Activated B cell treated with CpG ODN at 0.5 μM for 24 hours (primary cell): ENCODE data around the gene SRF. TPM values are rescaled to one million over a fixed set of nuclear protein-coding genes. Genes with fewer than 3 reads are reported as not detected.

Source experiments
- ATAC-seq: fragments of 200-7000 bp; cut with Tn5 transposase; one replicate; pipeline ENCODE4 v1.10.0; 2021; ENCODE audit warnings: low read depth, mild to moderate bottlenecking, moderate library complexity
- CTCF ChIA-PET: fragments of 350-600 bp; sonication (Branson Sonifier 250); formaldehyde crosslinking; loops from one replicate; lab custom pipeline; 2021; ENCODE audit warnings: antibody characterized with exemption; lab: Charles Lee
- POLR2A ChIA-PET: fragments of 350-600 bp; sonication (Branson Sonifier 250); formaldehyde crosslinking; loops from one replicate; lab custom pipeline; 2021; ENCODE audit warnings: antibody characterized with exemption; lab: Charles Lee
- DNase-seq: peaks from one replicate; pipeline ENCODE4 v3.0.0; 2022
- H3K27ac Mint-ChIP-seq: one replicate; pipeline ENCODE4 v1.8.0; 2020; ENCODE audit warnings: mixed read lengths
- H3K27me3 Mint-ChIP-seq: one replicate; pipeline ENCODE4 v1.8.0; 2021; ENCODE audit warnings: mixed read lengths
- H3K36me3 Mint-ChIP-seq: one replicate; pipeline ENCODE4 v1.8.0; 2021; ENCODE audit warnings: low read depth, mixed read lengths
- H3K4me1 Mint-ChIP-seq: one replicate; pipeline ENCODE4 v1.8.0; 2021; ENCODE audit warnings: mixed read lengths
- H3K4me3 Mint-ChIP-seq: one replicate; pipeline ENCODE4 v1.8.0; 2020; ENCODE audit warnings: mild to moderate bottlenecking, mixed read lengths
- H3K9me3 Mint-ChIP-seq: one replicate; pipeline ENCODE4 v1.8.0; 2020; ENCODE audit warnings: mixed read lengths
- intact Hi-C: fragments of 100-400 bp; cut with micrococcal nuclease; formaldehyde crosslinking; loops from one replicate; pipeline ENCODE4 v1.15.1; 2024
- total RNA-seq: library from RNA; stranded (reverse); gene quantifications from 2 replicates; pipeline ENCODE4 v1.2.3, GENCODE V29; 2022
- TF ChIP-seq, protein P1 (sequence below): fragments of 200-600 bp; IDR thresholded peaks from one replicate; pipeline ENCODE4 v1.8.0; 2022; ENCODE audit warnings: antibody characterized with exemption, mild to moderate bottlenecking

Gene SRF
- total RNA-seq, 1 donor from 2014 or later = 35.9 TPM

GRCh38 chr6:43205849-43206248, 34.8 kb downstream of the SRF start:
- CTCF ChIA-PET = no interaction called here
- no peaks in the 10 kb centered on the region for H3K27me3 Mint-ChIP-seq
- H3K27ac Mint-ChIP-seq = no peak overlapping the region
- no peak for DNase-seq
- TF ChIP-seq, protein P1, sequence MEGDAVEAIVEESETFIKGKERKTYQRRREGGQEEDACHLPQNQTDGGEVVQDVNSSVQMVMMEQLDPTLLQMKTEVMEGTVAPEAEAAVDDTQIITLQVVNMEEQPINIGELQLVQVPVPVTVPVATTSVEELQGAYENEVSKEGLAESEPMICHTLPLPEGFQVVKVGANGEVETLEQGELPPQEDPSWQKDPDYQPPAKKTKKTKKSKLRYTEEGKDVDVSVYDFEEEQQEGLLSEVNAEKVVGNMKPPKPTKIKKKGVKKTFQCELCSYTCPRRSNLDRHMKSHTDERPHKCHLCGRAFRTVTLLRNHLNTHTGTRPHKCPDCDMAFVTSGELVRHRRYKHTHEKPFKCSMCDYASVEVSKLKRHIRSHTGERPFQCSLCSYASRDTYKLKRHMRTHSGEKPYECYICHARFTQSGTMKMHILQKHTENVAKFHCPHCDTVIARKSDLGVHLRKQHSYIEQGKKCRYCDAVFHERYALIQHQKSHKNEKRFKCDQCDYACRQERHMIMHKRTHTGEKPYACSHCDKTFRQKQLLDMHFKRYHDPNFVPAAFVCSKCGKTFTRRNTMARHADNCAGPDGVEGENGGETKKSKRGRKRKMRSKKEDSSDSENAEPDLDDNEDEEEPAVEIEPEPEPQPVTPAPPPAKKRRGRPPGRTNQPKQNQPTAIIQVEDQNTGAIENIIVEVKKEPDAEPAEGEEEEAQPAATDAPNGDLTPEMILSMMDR = no peak
- H3K9me3 Mint-ChIP-seq = no peaks in the 10 kb centered on the region
- H3K4me1 Mint-ChIP-seq = no peaks in the 10 kb centered on the region
- no peak overlapping the region for H3K4me3 Mint-ChIP-seq
- intact Hi-C loops = no loop called here
- POLR2A ChIA-PET = interaction anchor here (0.7 kb wide), 2 partner anchors 43 to 393 kb away, joined by 5 read pairs; no protein-coding TSS in a partner anchor
- H3K36me3 Mint-ChIP-seq = peaks cover 49% of the 10 kb centered on the region
- ATAC-seq = no peak

DNA sequence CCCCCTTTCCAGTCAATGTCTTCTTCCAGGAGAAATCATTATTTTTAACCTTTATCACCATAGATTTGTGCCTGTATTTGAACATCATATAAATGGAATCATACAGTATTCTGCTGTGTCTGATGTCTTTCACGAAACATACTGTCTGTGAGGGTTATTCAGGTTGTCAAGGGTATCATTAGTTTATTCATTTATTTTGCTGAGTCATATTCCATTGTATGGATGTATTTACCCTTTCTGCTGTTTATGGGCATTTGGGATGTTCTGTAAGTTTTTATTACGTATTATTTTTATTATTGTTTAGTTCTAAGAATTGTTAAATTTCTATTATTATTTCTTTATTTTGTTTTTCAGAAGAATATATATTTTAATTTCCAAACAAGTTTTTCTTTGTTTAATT, 36.2 kb downstream of the SRF start:
- Mint-ChIP-seq H3K4me1 (no peaks in the 10 kb centered on the region), H3K4me3 (no peak overlapping the region), H3K27me3 (no peaks in the 10 kb centered on the region), H3K36me3 (peaks cover 47% of the 10 kb centered on the region), H3K9me3 (no peaks in the 10 kb centered on the region), H3K27ac (no peak overlapping the region)
- ChIA-PET CTCF (no interaction called here), POLR2A (no interaction called here)
- DNase-seq (no peak), ATAC-seq (no peak)
- intact Hi-C loops = no loop called here
- TF ChIP-seq, protein P1 = no peak

DNA sequence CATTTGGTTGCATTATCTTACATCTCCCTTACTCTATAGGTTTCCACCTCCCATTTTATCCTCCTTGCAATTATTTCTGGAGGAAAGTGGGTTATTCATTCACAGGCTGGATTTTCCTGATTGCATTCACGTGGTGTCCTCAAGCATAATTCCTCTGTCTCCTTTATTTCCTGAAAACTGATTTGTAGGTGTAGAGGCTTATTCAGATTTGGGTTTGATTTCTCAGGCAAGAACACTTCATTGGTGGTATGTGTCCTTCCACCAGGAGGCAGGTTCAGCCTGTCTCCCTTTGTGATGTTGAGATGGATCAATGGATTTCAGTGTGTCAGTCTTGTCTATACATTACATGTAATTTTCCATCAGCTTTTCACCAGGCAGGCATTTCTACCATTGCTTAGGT, 40.9 kb downstream of the SRF start:
- DNase-seq (no peak), ATAC-seq (no peak)
- Mint-ChIP-seq H3K36me3 (peaks cover 46% of the 10 kb centered on the region), H3K27me3 (no peaks in the 10 kb centered on the region), H3K4me3 (no peak overlapping the region), H3K27ac (no peak overlapping the region), H3K4me1 (no peaks in the 10 kb centered on the region), H3K9me3 (no peaks in the 10 kb centered on the region)
- intact Hi-C loops = no loop called here
- TF ChIP-seq, protein P1 = no peak
- ChIA-PET CTCF (interaction anchor here (1.1 to 1.7 kb wide), 2 partner anchors 18 to 68 kb away, joined by 3 to 4 read pairs; partner anchors contain the start of gene DNPH1), POLR2A (interaction anchor here (0.7 kb wide), 2 partner anchors 29 to 30 kb away, joined by 3 read pairs; partner anchors contain the start of gene CUL9)

DNA sequence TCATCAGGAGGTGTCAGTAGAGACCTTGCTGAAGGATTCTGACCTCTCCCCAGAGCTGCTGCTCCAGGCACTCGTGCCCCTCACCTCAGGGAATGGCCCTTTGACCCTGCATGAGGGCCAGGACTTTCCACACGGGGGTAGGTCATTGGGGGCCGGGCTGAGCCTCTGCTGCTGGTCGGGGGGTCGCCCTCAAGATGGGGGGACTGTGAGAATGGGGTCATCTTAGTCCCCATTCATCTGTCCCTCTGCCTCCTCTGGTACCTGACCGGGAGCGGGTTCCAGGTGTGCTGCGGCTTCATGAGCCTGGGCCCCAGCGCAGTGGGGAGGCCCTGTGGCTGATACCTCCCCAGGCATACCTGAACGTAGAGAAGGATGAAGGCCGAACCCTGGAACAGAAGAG, 42.4 kb downstream of the SRF start:
- DNase-seq (no peak), ATAC-seq (no peak)
- TF ChIP-seq, protein P1 = no peak
- intact Hi-C loops = no loop called here
- Mint-ChIP-seq H3K27ac (no peak overlapping the region), H3K4me3 (no peak overlapping the region), H3K27me3 (no peaks in the 10 kb centered on the region), H3K36me3 (peaks cover 50% of the 10 kb centered on the region), H3K4me1 (no peaks in the 10 kb centered on the region), H3K9me3 (no peaks in the 10 kb centered on the region)
- CTCF ChIA-PET = interaction anchor here (1.7 kb wide), 1 partner anchor 16 kb away, joined by 4 read pairs; the partner anchor contains the start of gene DNPH1
- POLR2A ChIA-PET = interaction anchor here (0.6 kb wide), 2 partner anchors 22 to 50 kb away, joined by 3 to 5 read pairs; no protein-coding TSS in a partner anchor

GRCh38 chr6:43215066-43215465, 44.0 kb downstream of the SRF start:
- no peaks in the 10 kb centered on the region for H3K9me3 Mint-ChIP-seq
- TF ChIP-seq, protein P1 = no peak
- POLR2A ChIA-PET = interaction anchor here (0.7 kb wide), 2 partner anchors 61 to 183 kb away, joined by 3 read pairs; no protein-coding TSS in a partner anchor
- ATAC-seq = no peak
- DNase-seq = no peak
- H3K4me1 Mint-ChIP-seq = no peaks in the 10 kb centered on the region
- H3K27ac Mint-ChIP-seq = no peak overlapping the region
- H3K36me3 Mint-ChIP-seq = peaks cover 58% of the 10 kb centered on the region
- CTCF ChIA-PET = interaction anchor here (1.1 kb wide), 1 partner anchor 14 kb away, joined by 3 read pairs; the partner anchor contains the start of gene DNPH1
- H3K4me3 Mint-ChIP-seq = no peak overlapping the region
- intact Hi-C loops = no loop called here
- no peaks in the 10 kb centered on the region for H3K27me3 Mint-ChIP-seq
